Ovary (tissue), 9 donors: ENCODE data around the gene PIK3R2. TPM values are rescaled to one million over a fixed set of nuclear protein-coding genes. Genes with fewer than 3 reads are reported as not detected.

Experiments used
- DNase-seq, 5 donors: peaks; one replicate each; pipeline ENCODE4 v3.0.0-alpha.2; 2019 to 2020
- H3K27ac ChIP-seq, 2 donors: fragments of 200-600 bp; one replicate each; pipeline versions ENCODE4 v1.5.1 to v1.8.0; 2019 to 2022
- H3K27me3 ChIP-seq: fragments of 200-600 bp; one replicate; pipeline ENCODE4 v1.8.0; 2022
- H3K36me3 ChIP-seq: fragments of 200-600 bp; sonication (generic); one replicate; pipeline ENCODE4 v1.5.1; 2019
- H3K4me1 ChIP-seq: one replicate; pipeline ENCODE4 v1.8.1; 2013; ENCODE audit warnings: mild to moderate bottlenecking, moderate library complexity; ENCODE audit not compliant: insufficient read depth
- H3K4me3 ChIP-seq: fragments of 200-600 bp; sonication (generic); one replicate; pipeline ENCODE4 v1.5.1; 2017
- H3K9me3 ChIP-seq, 2 donors: fragments of 200-600 bp in 1 of 2; sonication (generic) in 1 of 2; one replicate each; pipeline versions ENCODE4 v1.5.1 to v1.8.1; 2013 to 2019; ENCODE audit warnings: mild to moderate bottlenecking in 1 of 2, moderate library complexity in 1 of 2
- EP300 ChIP-seq: sonication (generic); formaldehyde crosslinking; IDR thresholded peaks from one replicate; pipeline ENCODE4 v1.6.1; 2017; ENCODE audit warnings: antibody characterized with exemption
- POLR2A ChIP-seq: fragments of 450-650 bp; IDR thresholded peaks from one replicate; pipeline ENCODE4 v1.6.1; 2017; ENCODE audit warnings: antibody characterized with exemption, mild to moderate bottlenecking, moderate library complexity
- WGBS, 3 donors: extraction: QIAGEN DNeasy Blood & Tissue Kit in 1 of 3; methylation state at CpG; one replicate each; pipeline versions ENCODE4 v1.1.5 to v1.1.7; 2013 to 2017; 5-methylcytosine and 5-hydroxymethylcytosine counted together
- intact Hi-C, 4 donors: fragments of 100-400 bp; cut with DNase I; formaldehyde crosslinking; loops; one replicate each; pipeline versions ENCODE4 v1.11.0 to v1.15.1; 2022 to 2023
- polyA plus RNA-seq, 2 donors: library from polyadenylated mRNA; stranded (reverse); fragments of 200-250 nt in 1 of 2; fragments of 350-450 nt in 1 of 2; fragmentation: Illumina TruSeq in 1 of 2; extraction: RNeasy Lipid Tissue Mini Kit (QIAGEN cat#74804) in 1 of 2; gene quantifications; one replicate each; pipeline ENCODE4 v1.2.3, GENCODE V29; 2013 to 2014
- total RNA-seq, 7 donors: library from RNA; depleted of rRNA in 2 of 7; stranded (reverse); fragments of >200 nt in 2 of 7; fragmentation: NEBNext Ultra II Directional in 3 of 7; extraction: Animal tissue kit (Norgen Biotek cat#: 25700) in 3 of 7; gene quantifications; one replicate each; pipeline versions ENCODE4 v1.1.0 to v1.2.4, GENCODE V29; 2016 to 2023
- TF ChIP-seq, protein P1 (sequence below), 3 donors: fragments of 450-650 bp in 2 of 3; fragments of 200-600 bp in 1 of 3; IDR thresholded peaks; one replicate each; pipeline versions ENCODE4 v1.5.1 to v1.8.0; 2016 to 2022; ENCODE audit warnings: antibody characterized with exemption in 3 of 3, mild to moderate bottlenecking in 1 of 3
- donor health status: DM: no; HTN: no; CAD: no; lungs with moderate emphysema.
- donor health status: DM: no; HTN: no; CAD: no.
- donor health status: Bipolar disorder and iron deficiency.
- donor health status: DM: yes; HTN: yes; CAD: no.
- donor health status: DM: no; HTN: no; CAD: no.
- donor health status: DM: yes; HTN: yes; CAD: no.

Gene PIK3R2
- total and polyA plus RNA-seq, 9 donors: 12.8 to 63.2 (median 42.6) TPM

DNA sequence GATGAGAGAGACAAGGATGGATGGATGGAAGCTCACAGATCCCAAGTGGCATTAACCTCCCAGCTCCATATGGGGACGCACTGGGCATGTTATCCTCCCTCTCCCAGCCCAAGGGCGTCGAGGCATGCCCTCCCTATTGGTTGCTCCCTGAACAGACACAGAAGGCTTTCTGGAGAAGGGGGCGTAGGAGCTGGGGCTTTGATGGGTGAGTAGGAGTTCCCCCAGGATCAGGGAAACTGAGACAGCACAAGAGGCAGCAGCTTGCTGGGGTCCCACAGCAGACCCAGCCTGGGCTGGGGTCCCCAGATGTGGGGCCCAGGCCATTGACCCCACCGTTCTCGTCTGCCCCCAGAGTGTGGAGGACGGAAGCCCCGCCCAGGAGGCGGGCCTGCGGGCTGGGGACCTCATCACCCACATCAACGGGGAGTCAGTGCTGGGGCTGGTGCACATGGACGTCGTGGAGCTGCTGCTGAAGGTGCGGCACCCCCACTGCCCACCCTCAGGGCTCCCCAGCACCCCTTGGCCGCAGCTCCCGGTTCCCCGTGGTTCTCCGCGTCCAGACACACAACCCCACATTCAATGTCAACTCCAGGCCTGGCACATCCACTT, 7.5 kb upstream of the PIK3R2 start:
- 87 to 94% (median 92%) methylated on average over 19 of the region's 19 CpGs for WGBS, 3 donors
- Histone ChIP-seq H3K27ac (no peak overlapping the region), H3K9me3 (no peaks in the 10 kb centered on the region), H3K36me3 (no peaks in the 10 kb centered on the region), H3K4me3 (no peak overlapping the region), H3K27me3 (no peaks in the 10 kb centered on the region), H3K4me1 (no peaks in the 10 kb centered on the region)
- no peak for DNase-seq
- intact Hi-C loops: no loop called here
- TF ChIP-seq POLR2A (no peak), EP300 (no peak)
- TF ChIP-seq, protein P1, sequence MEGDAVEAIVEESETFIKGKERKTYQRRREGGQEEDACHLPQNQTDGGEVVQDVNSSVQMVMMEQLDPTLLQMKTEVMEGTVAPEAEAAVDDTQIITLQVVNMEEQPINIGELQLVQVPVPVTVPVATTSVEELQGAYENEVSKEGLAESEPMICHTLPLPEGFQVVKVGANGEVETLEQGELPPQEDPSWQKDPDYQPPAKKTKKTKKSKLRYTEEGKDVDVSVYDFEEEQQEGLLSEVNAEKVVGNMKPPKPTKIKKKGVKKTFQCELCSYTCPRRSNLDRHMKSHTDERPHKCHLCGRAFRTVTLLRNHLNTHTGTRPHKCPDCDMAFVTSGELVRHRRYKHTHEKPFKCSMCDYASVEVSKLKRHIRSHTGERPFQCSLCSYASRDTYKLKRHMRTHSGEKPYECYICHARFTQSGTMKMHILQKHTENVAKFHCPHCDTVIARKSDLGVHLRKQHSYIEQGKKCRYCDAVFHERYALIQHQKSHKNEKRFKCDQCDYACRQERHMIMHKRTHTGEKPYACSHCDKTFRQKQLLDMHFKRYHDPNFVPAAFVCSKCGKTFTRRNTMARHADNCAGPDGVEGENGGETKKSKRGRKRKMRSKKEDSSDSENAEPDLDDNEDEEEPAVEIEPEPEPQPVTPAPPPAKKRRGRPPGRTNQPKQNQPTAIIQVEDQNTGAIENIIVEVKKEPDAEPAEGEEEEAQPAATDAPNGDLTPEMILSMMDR (IDR thresholded peaks at IDR 0.05): no peak

DNA sequence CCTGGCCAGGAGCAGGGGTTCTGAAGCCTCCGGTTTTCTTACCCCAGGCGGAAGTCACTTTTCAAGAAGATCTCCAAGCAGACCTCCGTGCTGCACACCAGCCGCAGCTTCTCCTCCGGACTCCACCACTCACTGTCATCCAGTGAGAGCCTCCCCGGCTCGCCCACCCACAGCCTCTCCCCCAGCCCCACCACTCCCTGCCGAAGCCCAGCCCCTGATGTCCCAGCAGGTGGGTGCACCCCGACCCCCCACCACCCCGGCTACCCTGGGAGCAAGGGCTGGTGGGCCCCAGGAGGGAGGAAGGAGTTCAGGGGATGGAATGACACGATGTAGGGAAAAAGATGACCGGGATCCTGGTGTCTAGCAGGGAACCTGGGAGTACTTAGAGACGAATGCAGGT, 5.6 kb upstream of the PIK3R2 start:
- no peaks in the 10 kb centered on the region for H3K36me3 ChIP-seq
- TF ChIP-seq, protein P1 (IDR thresholded peaks at IDR 0.05): no peak
- TF ChIP-seq POLR2A: no peak
- TF ChIP-seq EP300: no peak
- intact Hi-C loops: no loop called here
- H3K27ac ChIP-seq: no peak overlapping the region
- DNase-seq: peak in 1 of 5 donors; percentile 17
- H3K9me3 ChIP-seq: no peaks in the 10 kb centered on the region
- H3K4me3 ChIP-seq: no peak overlapping the region
- no peaks in the 10 kb centered on the region for H3K27me3 ChIP-seq
- H3K4me1 ChIP-seq: peaks cover 3% of the 10 kb centered on the region
- 89 to 90% (median 89%) methylated on average over 13 of the region's 13 CpGs for WGBS, 3 donors

DNA sequence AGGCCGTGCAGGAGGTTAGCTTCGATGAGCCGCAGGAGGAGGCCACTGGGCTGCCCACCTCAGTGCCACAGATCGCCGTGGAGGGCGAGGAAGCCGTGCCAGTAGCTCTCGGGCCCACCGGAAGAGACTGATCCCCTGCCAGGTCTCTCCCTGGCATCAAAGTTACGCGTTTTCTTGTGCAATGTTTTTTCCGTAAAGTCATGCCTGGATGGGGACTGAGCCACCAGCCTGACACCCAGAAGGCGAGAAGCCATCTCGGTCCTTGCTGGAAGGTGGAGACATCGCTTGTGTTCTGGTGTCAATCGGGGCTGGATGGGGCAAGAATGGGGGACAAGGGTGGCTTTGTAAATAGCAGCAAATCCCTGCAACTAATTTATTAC, 3.4 kb upstream of the PIK3R2 start:
- peak in 1 of 5 donors; percentile 21 for DNase-seq
- 87 to 90% (median 88%) methylated on average over 16 of the region's 16 CpGs for WGBS, 3 donors
- Histone ChIP-seq H3K36me3 (no peaks in the 10 kb centered on the region), H3K27ac (no peak overlapping the region), H3K4me3 (no peak overlapping the region), H3K27me3 (no peaks in the 10 kb centered on the region), H3K4me1 (peaks cover 9% of the 10 kb centered on the region), H3K9me3 (no peaks in the 10 kb centered on the region)
- intact Hi-C loops: no loop called here
- TF ChIP-seq EP300 (no peak), POLR2A (no peak)
- TF ChIP-seq, protein P1 (IDR thresholded peaks at IDR 0.05): no peak

DNA sequence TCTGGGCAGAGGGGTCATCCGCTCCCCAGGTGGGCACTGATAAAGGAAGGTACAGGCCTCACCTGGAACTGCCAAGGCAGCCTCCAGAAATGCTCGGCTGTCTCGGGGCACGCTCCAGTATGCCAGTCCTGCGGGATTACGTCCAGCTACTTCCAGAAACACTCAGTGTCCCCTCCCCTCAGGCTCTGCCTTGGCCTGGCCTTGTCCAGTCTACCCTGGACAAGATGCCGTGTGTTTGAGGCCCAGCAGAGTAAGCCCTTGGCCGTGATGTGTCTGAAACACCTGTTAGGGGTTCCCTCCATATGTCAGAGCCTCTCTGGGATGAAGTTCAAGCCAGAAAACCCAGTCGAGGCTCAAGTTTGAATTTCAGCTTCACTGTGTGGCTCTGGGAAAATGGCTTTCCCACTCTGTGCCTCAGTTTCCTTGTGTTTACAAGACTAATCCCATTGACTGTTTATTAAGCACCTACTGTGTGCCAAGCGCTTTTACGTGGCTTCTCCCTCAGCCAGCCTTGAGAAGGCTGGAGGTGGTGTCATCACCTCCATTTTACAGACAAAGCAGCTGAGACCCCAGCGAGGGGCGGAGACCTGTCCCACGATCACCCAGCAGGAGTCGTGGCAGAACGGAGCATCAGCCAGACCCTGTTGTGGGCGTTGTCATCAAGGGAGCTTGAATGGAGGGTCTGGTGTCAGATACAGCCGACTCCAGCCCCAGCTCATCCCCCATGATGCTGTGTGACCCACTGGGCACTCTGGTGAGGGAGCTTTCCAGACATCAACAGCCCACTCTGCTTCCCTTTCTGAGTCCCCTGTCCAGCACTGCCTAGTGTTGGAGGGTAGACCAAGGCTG, 2.0 kb upstream of the PIK3R2 start:
- peak in 2 of 5 donors; percentile 27 to 52 for DNase-seq
- Histone ChIP-seq H3K4me3 (no peak overlapping the region), H3K4me1 (peaks cover 9% of the 10 kb centered on the region), H3K27me3 (no peaks in the 10 kb centered on the region), H3K27ac (peak overlapping the region in 1 of 2 donors; percentile 79), H3K9me3 (no peaks in the 10 kb centered on the region), H3K36me3 (no peaks in the 10 kb centered on the region)
- intact Hi-C loops: loop anchor here in 2 of 4 donors (5.0 to 10.0 kb wide), 3 partner anchors 34 to 74 kb away; partner anchors contain the start of gene PDE4C (in 1 of the 2)
- 78 to 84% (median 79%) methylated on average over 18 of the region's 18 CpGs for WGBS, 3 donors
- TF ChIP-seq, protein P1 (IDR thresholded peaks at IDR 0.05): no peak
- TF ChIP-seq POLR2A: no peak
- TF ChIP-seq EP300: no peak
